ENCODE data around the gene CFL2.

CFL2 gene

DNA sequence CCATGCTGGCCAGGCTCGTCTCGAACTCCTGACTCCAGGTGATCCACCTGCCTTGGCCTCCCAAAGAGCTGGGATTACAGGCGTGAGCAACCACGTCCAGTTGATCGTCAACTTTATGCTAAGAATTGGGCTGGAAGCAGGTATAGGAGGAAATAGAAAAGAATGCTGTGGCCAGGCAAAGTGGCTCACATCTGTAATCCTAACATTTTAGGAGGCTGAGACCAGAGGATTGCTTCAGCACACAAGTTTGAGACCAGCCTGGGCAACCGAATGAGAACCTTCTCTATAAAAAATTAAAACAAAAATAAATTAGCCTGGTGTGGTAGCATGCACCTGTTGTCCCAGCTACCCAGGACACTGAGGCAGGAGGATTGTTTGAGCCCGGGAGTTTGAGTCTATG lies 47.4 kb downstream of the CFL2 start:
- no peak overlapping the region for H3K4me3 ChIP-seq (ENCODE audit: low read depth in 1 of 2, low read length in 2 of 2)
- no peaks in the 10 kb centered on the region for H3K36me3 ChIP-seq (ENCODE audit: insufficient read depth, low read length)
- no peaks in the 10 kb centered on the region for H3K4me1 ChIP-seq (ENCODE audit: insufficient read depth, low read length)
- H3K27me3 ChIP-seq (ENCODE audit: control insufficient read depth in 1 of 2, insufficient read depth in 2 of 2, low read length in 2 of 2), result no peaks in the 10 kb centered on the region
- no peaks in the 10 kb centered on the region for H3K9me3 ChIP-seq (ENCODE audit: low read length)
- H3K27ac ChIP-seq (ENCODE audit: low read depth, low read length), result no peak overlapping the region
- H3K9ac ChIP-seq (ENCODE audit: low read length), result no peak overlapping the region

DNA sequence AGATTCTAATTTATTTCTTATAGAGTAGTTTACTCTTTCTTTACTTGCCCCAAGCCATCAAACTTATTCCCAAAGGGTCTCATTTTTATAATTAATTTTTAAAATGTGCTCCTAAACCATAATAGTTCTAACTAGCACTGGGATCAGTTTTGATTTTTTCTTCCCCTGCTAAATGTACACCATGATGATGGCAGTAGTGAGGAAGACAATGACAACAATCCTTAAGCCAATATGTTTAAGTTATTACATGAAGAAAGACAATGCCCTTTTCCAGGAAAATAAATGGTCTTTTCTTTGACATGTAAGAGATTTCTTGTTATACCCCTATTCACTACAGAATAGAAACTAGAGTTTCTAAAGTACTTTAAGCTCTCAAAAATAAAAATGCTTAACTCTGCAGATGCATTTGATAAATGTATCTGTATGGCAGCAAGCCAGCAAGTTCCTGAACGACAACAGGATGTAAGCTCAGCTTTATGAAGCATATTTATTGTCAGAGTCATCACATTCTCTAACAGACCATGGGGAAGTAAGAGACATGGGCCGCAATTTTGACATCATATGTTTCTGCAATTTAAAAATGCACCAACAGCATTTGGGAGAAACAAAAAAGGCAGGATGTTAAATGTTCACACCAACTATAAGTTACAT lies 48.5 kb downstream of the CFL2 start:
- Histone ChIP-seq H3K27me3 (ENCODE audit: control insufficient read depth in 1 of 2, insufficient read depth in 2 of 2, low read length in 2 of 2) (no peaks in the 10 kb centered on the region), H3K9ac (ENCODE audit: low read length) (no peak overlapping the region), H3K4me3 (ENCODE audit: low read depth in 1 of 2, low read length in 2 of 2) (no peak overlapping the region), H3K27ac (ENCODE audit: low read depth, low read length) (no peak overlapping the region), H3K9me3 (ENCODE audit: low read length) (no peaks in the 10 kb centered on the region), H3K36me3 (ENCODE audit: insufficient read depth, low read length) (no peaks in the 10 kb centered on the region), H3K4me1 (ENCODE audit: insufficient read depth, low read length) (no peaks in the 10 kb centered on the region)

DNA sequence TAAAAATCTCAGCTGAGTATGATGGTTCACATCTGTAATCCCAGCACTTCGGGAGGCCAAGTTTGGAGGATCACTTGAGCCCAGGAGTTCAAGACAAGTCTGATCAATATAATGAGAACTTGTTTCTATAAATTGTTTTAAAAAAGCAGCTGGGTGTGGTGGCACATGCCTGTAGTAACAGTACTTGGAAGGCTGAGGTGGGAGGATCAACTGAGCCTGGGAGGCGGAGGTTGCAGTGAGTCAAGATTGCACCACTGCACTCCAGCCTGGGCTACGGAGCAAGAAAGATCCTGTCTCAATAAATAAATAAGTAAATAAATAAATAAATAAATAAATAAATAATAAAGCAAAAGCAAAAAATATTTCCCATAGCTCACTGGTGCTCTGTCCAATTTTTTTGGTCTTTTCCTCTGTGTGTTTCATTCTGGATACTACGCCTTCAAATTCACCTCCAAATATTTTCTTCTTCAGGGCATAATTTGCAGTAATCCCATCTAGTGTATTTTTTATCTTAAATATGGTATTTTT lies 51.8 kb downstream of the CFL2 start:
- Histone ChIP-seq H3K9ac (ENCODE audit: low read length) (no peak overlapping the region), H3K4me1 (ENCODE audit: insufficient read depth, low read length) (no peaks in the 10 kb centered on the region), H3K27me3 (ENCODE audit: control insufficient read depth in 1 of 2, insufficient read depth in 2 of 2, low read length in 2 of 2) (no peaks in the 10 kb centered on the region), H3K4me3 (ENCODE audit: low read depth in 1 of 2, low read length in 2 of 2) (no peak overlapping the region), H3K9me3 (ENCODE audit: low read length) (no peaks in the 10 kb centered on the region), H3K36me3 (ENCODE audit: insufficient read depth, low read length) (no peaks in the 10 kb centered on the region), H3K27ac (ENCODE audit: low read depth, low read length) (no peak overlapping the region)

DNA sequence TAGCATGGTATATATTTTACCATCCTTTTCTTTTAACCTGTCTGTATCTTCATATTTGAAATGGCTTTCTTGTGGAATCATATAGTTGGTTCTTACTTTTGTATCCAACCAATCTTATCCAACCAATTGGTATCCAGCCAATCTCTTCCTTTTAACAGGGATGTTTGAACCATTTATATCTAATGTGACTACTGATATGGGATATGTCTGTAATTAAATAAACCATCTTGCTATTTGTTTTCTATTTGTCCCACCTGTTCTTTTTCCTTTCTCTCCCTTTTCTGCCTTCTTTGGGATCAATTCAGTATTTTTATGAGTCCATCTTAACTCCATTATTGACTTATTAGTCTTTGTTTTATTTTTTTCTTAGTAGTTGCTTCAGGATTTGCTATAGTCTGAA lies 53.6 kb downstream of the CFL2 start:
- H3K36me3 ChIP-seq (ENCODE audit: insufficient read depth, low read length), result no peaks in the 10 kb centered on the region

More for the DNA sequence above, 53.6 kb downstream of the CFL2 start:
- H3K9ac ChIP-seq (ENCODE audit: low read length), result no peak overlapping the region
- no peaks in the 10 kb centered on the region for H3K27me3 ChIP-seq (ENCODE audit: control insufficient read depth in 1 of 2, insufficient read depth in 2 of 2, low read length in 2 of 2)
- no peak overlapping the region for H3K4me3 ChIP-seq (ENCODE audit: low read depth in 1 of 2, low read length in 2 of 2)
- no peaks in the 10 kb centered on the region for H3K4me1 ChIP-seq (ENCODE audit: insufficient read depth, low read length)
- H3K9me3 ChIP-seq (ENCODE audit: low read length), result no peaks in the 10 kb centered on the region
- no peak overlapping the region for H3K27ac ChIP-seq (ENCODE audit: low read depth, low read length)

Measured in muscle layer of colon (tissue), 2 donors.